OCI-M2 (cell line): ENCODE data around the gene MAPK10.
A peak's percentile ranks its signal among the peaks of the same experiment; 100 is the strongest.
"Not testable (repeated sequence)": the region's sequence is repeated elsewhere in the genome, so short reads cannot be mapped to it uniquely, and the experiment has no call there.

Source experiments
- DNase-seq: peaks from one replicate; lab custom pipeline; 2025; ENCODE audit not compliant: unreplicated experiment; lab: John Stamatoyannopoulos, UW

The MAPK10 gene

DNA sequence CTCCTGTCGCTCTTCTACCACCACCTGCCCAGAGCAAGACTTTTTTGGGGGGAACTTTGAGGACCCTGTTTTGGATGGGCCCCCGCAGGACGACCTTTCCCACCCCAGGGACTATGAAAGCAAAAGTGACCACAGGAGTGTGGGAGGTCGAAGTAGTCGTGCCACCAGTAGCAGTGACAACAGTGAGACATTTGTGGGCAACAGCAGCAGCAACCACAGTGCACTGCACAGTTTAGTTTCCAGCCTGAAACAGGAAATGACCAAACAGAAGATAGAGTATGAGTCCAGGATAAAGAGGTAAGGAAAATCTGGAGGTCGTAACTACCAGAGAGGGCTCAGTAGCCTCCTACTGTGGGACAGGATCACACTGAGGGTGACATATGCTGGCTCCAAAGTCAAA is 364.5 kb downstream of the MAPK10 start:
- DNase-seq, result no peak

DNA sequence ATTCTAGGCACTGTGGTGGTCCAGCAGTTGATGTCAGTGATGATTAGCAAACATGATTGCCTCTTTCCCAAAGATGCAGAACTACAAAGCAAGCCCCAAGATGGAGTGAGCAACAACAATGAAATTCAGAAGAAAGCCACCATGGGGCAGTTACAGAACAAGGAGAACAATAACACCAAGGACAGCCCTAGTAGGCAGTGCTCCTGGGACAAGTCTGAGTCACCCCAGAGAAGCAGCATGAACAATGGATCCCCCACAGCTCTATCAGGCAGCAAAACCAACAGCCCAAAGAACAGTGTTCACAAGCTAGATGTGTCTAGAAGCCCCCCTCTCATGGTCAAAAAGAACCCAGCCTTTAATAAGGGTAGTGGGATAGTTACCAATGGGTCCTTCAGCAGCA is 365.3 kb downstream of the MAPK10 start:
- no peak for DNase-seq

DNA sequence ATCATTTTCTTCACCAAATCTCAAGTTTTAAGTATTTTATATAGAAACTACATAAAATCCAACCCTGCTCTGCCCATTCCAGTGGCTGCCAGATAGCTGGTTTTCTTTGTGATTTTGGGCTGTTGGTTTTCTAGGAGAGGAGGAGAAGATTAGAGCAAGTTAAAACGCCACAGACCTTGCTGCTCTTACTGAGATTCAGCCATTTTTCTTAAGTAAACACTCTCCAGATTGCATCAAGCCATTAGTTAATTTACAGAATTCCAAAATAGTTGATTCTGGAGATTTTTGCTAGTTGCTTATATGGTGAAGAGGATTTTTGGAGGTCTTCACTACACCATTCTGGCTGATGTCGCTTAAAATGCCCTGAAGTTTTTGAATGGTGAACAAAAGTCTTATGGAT is 366.2 kb downstream of the MAPK10 start:
- DNase-seq, result no peak

DNA sequence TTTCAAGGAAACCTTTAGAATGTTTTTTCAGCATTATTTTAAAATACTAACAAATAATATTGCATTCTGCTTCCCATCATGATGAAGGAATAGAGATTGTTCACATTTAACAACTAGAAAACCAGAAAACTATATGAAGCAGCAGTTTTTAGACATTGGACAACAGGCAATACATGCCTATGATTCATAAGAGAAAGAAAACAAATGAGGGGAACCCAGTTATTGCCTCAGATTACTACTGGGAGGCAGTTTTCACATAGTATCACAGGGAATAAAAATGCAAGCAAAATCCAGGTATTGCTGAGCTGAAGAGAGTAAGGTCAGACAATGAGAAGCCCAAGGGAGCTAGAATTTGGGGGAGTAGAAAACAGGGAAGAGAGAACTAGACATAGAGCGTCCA is 373.6 kb downstream of the MAPK10 start:
- no peak for DNase-seq

DNA sequence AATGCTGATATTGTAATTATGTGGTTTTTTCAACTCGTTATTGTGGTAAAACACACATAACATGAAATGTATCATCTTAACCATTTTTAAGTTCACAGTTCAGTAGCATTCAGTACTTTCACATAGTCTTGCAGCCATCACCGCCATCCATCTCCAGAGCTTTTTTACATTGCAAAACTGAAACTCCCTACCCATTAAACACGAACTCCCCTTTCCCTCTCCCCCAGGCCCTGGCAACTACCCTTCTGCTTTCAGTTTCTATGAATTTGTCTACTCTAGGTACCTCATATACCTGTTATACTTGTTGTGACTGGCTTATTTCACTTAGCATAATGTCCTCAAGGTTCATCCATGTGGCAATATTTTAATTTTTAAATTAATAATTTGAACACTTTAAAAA is 380.6 kb downstream of the MAPK10 start:
- DNase-seq, result no peak

DNA sequence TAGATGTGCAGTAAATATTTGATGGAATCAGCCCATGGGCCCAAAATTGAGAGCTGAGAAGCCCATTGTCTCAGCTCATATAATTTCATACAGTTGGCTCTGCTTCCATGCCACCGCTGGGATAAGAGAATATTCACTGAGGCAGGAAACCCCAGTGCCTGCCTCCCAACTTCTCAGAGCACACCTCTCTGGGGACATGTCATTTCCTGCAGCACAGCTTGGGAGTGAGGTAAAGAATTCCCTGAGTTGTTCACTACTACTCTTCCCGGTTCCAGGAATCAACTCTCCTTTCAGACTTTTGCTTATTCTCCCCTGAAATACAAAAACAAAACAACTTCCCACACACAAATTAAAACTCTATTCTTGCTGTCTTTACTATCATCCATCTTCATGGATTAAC is 389.3 kb downstream of the MAPK10 start:
- no peak for DNase-seq

DNA sequence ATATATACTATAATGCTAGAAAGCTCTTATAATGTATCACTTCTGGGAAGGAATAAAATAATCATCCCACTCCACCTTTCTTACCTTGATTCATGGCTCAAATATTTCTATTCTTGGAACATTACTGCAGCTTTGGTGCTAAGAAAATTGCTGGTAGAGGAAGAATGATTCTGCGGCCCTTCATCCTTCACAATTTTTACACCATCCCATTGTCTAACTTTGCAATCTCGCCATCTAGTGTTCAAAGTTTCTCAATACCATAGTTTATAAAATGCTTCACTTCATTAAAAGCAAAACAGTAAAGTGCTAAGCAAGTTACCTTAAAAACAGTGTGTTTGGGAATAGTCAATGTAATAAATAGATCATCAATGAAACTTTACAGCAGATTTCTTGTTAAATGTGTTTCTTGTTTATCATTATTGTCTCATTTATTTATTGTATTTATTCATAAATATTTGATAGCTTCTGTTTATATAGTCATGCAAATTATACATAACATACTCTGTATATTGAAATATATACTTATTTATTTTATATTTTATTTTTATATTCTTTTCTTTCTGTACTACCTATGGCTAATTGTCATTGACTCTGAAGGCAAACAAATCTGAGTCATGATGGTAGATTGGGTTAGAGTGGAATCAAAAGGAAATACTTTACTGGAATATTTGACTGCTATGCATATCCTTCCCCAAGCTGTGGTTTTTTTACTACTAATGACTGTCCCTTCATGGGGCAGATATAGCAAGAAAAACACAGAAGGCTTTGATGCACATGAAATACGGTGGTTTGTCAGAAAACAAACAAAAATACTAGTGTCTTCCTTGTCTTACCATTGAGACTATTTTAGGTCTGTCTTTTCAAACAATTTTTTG is 390.7 kb downstream of the MAPK10 start:
- no peak for DNase-seq

DNA sequence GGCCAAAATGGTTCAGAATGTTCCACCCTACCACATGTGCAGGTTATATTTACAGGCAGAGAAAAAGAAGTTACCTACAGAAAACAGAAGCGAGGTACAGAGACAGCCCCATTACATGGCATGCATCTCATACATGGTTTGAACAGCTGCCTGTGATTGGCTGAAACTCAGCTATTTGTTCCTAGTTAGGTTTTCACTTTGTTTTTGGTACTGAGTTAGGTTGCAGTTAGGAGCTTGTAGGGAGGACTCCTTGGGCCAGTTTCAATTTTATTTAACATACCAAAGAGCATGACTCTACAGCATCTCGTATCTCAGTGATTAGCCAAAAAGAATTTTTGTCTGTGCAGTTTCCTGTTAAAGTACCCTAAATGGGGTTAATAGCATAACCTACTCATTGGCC is 392.0 kb downstream of the MAPK10 start:
- DNase-seq, result no peak

DNA sequence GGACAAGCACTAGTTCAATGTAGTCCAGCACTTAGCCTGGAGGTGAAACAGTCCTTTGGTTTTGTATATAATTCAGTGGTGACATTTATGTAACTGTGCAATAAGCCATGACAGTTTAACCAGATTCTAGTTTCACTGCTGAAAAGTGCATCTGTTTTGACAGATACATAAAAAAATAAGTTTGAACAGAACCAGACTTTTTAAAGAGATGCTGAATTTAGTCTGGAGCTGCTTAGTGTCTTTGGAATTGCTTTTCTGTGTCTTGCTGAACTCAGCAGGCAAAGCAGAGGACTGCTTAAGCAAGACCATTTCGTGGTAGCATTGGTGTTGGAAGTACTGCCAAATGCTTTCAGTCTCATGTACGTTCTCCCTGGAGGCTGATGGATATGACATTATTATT is 393.5 kb downstream of the MAPK10 start:
- no peak for DNase-seq

DNA sequence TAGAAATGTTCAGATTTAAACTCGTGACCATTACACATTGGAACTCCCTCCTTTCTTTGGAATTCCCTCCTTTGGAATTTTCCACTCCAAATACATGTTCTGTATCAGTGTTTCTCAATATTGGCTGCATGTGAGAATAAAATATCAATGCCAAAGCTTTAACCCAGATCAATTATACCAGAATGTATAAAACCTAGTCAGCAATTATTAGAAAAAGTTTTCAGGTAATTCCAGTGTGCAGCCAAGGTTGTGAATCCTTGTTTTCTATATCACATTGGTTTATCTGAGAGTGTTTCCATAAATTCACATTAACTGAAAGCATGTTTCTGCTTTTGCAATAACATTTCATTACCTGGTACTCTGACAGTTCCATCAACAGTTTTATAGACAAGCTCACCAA is 394.3 kb downstream of the MAPK10 start:
- DNase-seq, result no peak

DNA sequence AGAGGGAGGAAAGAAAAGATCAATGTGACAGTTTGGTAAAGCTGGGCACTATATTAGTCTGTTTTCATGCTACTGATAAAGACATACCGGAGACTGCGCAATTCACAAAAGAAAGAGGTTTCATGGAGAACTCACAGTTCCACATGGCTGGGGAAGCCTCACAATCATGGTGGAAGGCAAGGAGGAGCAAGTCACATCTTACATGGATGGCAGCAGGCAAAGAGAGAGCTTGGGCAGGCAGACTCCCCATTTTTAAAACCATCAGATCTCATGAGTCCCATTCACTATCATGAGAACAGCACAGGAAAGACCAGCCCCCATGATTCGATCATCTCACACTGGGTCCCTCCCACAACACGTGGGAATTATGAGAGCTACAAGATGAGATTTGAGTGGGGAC is 394.8 kb downstream of the MAPK10 start:
- not testable (repeated sequence) for DNase-seq

DNA sequence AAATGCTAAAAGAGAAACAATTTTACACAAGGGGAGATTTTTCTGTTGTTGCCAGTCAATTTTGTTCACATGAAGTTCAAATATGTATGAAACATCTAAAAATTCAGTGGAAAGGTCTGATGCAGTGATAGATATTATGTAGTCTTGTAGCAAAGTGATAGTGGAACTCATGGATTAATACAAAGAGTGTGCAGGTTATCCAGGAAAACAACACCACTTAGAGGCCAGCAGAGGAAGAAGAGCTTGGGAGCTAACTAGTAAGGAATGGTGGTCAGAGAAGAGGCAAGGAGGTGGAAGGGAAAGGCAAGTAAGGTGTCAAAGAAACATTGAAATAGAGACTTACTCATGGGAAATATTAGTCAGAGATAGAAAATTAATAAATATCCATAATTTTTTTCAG is 395.6 kb downstream of the MAPK10 start:
- DNase-seq, result no peak

DNA sequence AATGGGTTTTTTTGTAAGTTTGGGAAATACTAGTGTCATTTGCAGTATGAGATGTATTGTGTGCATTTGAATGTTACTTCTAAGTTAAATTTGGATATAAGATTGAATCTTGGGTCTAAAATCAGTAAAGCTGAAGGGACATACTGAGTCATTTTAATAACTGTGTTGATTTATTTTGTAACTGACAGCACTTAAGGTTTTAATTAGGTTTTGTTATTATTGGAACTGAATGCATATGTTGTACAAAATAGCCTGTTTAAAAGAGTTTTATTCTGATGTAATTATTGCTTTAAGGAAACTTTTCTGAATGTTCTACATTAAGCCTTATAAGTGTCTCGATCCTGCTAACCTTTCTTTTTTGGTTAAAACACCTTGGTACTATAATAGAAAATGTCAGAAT is 396.6 kb downstream of the MAPK10 start:
- DNase-seq, result no peak

DNA sequence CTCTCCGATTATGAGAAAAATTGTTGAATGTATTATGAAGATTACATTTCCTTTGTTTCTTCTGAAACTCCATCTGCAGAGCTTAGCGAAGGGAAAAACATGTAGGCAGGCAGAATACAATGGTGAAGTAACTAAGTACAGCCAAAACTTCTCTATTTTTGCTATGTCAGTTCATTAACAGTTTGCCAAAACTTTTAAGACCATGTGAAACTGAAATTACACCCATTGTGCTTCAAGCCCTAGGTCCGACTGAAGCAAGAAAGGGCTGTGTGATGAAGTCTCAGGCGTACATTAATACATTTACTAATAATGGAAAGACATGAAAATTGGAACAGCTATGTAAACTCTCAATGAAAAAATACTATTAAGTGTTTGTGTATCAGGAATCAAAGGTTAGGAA is 398.0 kb downstream of the MAPK10 start:
- DNase-seq, result no peak

DNA sequence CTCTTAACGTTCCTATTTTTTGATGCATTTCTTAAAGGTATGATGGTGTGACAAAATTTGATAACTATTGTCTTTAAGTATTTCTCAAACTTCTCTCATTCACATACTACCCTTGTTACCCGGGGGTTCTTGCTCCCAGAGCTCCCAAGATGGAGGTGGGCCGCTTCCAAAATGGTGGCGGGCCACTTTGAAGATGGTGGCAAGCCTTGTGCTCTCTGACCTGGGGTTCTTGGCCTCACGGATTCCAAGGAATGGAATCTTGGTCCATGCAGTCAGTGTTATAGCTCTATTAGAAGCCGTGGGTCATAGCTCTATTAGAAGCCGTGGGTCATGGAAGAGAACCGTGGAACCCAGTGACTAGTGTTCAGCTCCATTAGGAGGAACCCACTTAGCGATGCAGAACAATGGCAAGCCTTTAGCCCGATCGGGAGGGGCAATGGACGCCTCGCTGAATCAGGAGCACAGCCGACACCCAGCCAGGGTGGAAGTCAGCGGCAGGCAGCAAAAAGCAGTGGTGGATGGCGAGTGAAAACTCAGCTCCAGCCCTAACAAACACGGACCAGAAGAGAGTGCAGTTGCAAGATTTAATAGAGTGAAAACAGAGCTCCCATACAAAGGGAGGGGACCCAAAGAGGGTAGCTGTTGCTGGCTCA is 403.4 kb downstream of the MAPK10 start:
- no peak for DNase-seq

DNA sequence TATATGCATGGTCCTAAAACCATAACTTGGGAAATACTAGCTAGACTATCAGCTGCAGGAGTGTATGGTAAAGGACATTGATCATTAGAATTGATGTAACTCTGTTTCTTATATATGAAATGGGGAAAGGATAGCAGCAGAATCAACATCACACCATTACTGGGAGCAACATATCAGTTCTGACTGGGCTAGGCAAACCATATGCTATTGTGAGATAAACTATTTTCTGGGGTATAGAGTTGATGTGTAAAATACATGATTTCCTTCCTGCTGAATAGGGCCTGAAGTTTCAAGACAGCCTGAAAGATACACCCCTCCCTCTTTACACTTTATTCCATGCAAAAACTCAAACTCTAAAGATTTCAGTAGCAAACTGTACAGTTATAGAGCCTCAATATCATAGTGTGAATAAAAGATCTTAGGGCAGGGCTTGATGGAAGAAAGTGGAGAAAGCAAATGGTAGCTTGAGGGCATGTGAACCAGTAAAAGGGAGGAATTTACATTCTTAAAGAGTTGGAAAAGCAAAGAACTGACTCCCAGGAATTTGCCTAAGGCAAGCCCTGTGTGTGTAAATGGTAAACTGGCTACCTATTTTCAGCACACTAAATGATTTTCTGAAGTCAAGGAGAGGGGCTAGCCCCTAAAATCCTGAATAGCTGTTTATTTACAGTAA is 404.1 kb downstream of the MAPK10 start:
- DNase-seq, result peak; percentile 69

DNA sequence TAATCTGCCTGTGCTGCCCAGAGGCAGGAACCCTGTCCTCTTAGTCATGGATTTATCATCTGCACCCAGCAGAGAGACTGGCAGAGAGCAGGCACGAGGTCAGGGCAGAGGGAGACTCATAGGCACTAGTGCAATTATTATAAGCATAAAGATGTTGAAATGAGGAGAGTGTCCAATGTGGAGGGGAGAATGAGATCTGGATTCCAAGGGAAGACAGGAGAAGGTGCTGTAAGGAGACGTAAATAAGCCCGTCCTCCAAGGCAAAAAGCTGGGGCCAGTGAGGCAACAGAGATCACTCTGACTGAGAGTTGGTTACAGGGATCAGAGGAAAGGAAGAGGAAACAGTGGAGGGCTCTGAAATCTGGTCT is 406.2 kb downstream of the MAPK10 start:
- no peak for DNase-seq

DNA sequence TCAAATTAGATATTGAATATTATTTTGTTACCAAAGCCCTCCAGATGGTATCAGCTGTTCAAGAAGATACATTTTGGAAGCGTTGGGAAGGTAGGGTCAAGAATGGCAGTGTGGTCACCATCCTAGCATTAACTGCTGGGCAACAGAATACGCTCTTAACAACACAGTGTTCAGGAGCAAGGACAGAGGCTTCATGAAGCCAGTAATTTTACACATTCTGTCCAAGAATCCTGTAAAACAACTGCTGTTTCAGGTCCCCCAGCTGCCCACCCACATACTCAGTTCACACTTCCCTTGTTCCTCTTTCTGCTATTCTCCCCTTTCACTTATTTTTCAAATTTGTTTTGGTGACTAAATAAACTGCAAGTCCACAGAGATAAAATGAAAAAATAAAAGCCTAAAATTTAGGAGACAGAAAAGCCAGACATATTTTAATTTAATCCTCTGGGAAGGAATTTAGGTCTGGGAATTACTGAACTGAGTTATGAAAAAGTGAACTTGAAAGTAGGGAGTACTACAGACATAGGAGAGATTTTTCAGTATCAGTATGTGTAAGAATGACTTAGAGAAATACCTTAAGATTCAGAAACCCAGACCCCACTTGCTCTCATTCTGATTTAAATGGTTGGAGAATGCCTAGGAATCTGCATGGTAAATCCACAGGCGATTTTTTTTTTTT is 406.7 kb downstream of the MAPK10 start:
- no peak for DNase-seq

DNA sequence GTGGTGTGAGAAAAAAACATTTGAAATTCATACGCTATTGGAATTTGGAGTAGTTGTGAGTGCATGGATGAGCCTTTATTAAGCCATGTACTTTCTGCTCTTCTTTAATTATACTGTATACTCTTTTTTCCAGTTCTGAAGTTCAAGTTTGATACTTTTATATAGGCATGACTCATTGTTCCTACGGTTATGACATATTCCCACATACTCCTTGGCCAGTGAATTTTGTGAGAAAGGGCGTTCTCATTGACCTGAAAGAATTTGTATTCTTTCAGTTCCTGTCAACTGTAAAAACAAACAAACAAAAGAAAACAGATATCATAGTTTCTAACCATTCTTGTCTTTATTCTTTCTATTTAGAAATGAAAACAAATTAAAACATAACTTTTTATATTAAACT is 407.3 kb downstream of the MAPK10 start:
- no peak for DNase-seq

DNA sequence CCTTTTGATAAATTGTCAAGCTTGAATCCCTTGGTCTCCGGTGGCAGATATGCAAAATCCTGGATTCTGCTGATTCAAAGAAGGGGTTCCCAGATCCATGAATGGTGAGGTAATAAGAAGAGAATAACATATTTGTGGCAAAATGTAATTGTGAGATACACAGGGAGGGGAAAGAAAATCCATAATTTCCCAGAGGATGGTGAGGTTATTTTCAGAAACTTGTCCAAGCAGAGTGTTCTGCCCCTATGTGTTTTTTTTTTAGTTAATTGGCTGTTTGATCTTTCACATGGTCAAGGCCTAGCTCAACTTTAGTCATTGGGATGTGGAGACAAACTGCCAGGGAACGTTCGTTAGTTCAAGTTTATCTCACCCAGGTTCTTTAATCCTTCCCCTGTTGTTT is 408.8 kb downstream of the MAPK10 start:
- no peak for DNase-seq

DNA sequence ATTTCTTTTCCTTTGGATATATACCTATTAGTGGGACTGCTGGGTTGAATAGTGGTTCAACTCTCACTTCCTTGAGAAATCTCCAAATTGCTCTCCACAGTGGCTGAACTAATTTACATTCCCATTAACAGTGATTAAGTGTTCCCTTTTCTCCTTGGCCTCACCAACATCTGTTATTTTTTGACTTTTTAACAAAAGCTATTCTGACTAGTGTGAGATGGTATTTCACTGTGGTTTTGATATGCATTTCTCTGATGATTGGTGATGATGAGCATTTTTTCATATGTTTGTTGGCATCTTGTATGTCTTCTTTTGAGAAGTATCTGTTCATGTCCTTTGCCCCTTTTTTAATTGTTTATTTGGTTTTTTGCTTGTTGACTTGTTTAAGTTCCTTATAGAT is 413.0 kb downstream of the MAPK10 start:
- no peak for DNase-seq

DNA sequence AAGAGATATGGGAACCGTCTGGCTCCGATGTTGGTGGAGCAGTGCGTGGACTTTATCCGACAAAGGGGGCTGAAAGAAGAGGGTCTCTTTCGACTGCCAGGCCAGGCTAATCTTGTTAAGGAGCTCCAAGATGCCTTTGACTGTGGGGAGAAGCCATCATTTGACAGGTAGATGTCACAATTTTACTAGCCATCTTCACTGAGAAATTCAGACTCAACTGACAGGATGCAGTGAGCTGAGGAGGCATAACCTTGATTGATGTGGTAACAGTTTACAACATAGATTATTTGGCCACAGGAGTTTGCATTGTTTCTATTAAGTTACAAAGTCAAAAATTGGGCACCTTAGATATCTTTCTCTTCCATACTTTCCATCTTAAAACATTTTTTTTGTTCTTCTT is 417.7 kb downstream of the MAPK10 start:
- DNase-seq, result no peak
